ENCODE data around the gene P2RY6.

The P2RY6 gene

DNA sequence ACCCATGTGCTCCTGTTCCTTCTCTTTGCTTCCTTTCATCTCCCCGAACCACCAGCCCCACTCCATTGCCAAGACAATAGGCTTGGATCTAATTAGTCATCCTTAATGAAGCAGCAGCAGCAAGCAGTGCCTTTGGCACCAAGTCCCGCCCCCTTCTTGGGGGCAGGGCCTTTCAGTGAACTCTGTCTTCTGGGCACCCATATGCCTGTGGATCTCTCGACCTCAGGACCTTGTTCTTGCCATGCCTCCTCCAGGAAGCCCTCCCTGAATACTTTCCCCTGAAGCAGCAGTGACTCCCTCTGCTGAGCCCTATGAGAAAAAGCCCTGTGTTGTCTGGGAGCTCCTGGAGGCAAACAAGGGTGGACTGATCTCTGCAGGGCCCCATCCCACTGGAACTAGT is 68.0 kb downstream of the P2RY6 start:
- in situ Hi-C loops (cut with MboI; ENCODE audit: low pct_unique_long_range_greater_than_20kb, low sequenced_read_pairs, unreplicated experiment) = no loop called here
- no peak for DNase-seq (ENCODE audit: low spot score)
- TF ChIP-seq, protein P1, sequence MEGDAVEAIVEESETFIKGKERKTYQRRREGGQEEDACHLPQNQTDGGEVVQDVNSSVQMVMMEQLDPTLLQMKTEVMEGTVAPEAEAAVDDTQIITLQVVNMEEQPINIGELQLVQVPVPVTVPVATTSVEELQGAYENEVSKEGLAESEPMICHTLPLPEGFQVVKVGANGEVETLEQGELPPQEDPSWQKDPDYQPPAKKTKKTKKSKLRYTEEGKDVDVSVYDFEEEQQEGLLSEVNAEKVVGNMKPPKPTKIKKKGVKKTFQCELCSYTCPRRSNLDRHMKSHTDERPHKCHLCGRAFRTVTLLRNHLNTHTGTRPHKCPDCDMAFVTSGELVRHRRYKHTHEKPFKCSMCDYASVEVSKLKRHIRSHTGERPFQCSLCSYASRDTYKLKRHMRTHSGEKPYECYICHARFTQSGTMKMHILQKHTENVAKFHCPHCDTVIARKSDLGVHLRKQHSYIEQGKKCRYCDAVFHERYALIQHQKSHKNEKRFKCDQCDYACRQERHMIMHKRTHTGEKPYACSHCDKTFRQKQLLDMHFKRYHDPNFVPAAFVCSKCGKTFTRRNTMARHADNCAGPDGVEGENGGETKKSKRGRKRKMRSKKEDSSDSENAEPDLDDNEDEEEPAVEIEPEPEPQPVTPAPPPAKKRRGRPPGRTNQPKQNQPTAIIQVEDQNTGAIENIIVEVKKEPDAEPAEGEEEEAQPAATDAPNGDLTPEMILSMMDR (IDR thresholded peaks at IDR 0.05; ENCODE audit: extremely low read depth, insufficient read depth, missing control alignments) = no peak

- no peak for DNase-seq (ENCODE audit: low spot score)
These were observed 70.5 kb downstream of the P2RY6 start for GRCh38 chr11:73342633-73343032.

GRCh38 chr11:73343076-73343873 is 71.1 kb downstream of the P2RY6 start:
- TF ChIP-seq, protein P1 (IDR thresholded peaks at IDR 0.05; ENCODE audit: extremely low read depth, insufficient read depth, missing control alignments) = no peak
- in situ Hi-C loops (cut with MboI; ENCODE audit: low pct_unique_long_range_greater_than_20kb, low sequenced_read_pairs, unreplicated experiment) = no loop called here
- no peak for DNase-seq (ENCODE audit: low spot score)

More at GRCh38 chr11:73342633-73343032, 70.5 kb downstream of the P2RY6 start:
- in situ Hi-C loops (cut with MboI; ENCODE audit: low pct_unique_long_range_greater_than_20kb, low sequenced_read_pairs, unreplicated experiment) = no loop called here
- TF ChIP-seq, protein P1 (IDR thresholded peaks at IDR 0.05; ENCODE audit: extremely low read depth, insufficient read depth, missing control alignments) = no peak

- DNase-seq (ENCODE audit: low spot score) = no peak
- in situ Hi-C loops (cut with MboI; ENCODE audit: low pct_unique_long_range_greater_than_20kb, low sequenced_read_pairs, unreplicated experiment) = no loop called here
- TF ChIP-seq, protein P1 (IDR thresholded peaks at IDR 0.05; ENCODE audit: extremely low read depth, insufficient read depth, missing control alignments) = no peak
These were observed 72.1 kb downstream of the P2RY6 start for GRCh38 chr11:73344191-73344607.

DNA sequence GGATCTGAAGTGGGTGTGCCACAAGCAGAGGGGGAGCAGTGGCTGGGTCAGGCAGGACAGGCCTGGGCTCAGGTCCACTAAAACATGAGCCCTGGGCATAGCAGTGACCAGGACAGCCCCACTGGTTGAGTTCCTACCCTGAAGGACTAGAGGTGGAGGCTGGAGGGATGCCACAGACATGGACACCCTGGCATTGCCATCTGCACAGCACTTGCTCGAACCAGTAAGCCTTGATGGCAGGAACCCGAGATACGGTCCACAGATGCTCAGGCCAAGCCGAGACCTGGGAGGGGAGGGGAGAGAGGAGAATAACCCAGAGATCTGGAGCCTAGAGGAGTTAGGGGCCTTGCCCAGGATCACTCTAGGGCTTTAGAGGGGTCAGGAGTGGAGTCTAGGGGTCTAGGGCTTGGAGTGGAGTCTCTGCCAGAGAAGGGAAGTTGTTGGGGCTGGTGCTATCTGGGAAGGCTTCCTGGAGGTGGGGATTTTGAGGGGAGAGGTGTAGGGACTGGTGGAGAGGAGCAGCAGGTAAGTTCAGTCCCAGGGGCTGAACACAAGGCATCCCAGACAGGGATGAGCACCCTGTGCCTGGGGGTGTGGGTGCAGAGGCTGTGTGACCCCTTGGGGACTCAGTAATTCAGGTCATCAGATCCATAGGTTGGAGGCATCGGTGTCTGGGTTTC is 73.5 kb downstream of the P2RY6 start:
- in situ Hi-C loops (cut with MboI; ENCODE audit: low pct_unique_long_range_greater_than_20kb, low sequenced_read_pairs, unreplicated experiment) = no loop called here
- TF ChIP-seq, protein P1 (IDR thresholded peaks at IDR 0.05; ENCODE audit: extremely low read depth, insufficient read depth, missing control alignments) = no peak
- DNase-seq (ENCODE audit: low spot score) = no peak

GRCh38 chr11:73346186-73346935 is 74.2 kb downstream of the P2RY6 start:
- in situ Hi-C loops (cut with MboI; ENCODE audit: low pct_unique_long_range_greater_than_20kb, low sequenced_read_pairs, unreplicated experiment) = no loop called here

More at GRCh38 chr11:73346186-73346935, 74.2 kb downstream of the P2RY6 start:
- TF ChIP-seq, protein P1 (IDR thresholded peaks at IDR 0.05; ENCODE audit: extremely low read depth, insufficient read depth, missing control alignments) = no peak
- DNase-seq (ENCODE audit: low spot score) = no peak

Data from GM13977 (cell line).